Hepatic stellate cell (primary cell): ENCODE results near the gene MICU1.

Experiments used
- DNase-seq: peaks from one replicate; pipeline ENCODE4 v3.0.0; 2011; ENCODE audit warnings: low spot score

Gene MICU1

GRCh38 chr10:72344932-72345331 lies 280.9 kb downstream of the MICU1 start:
- no peak for DNase-seq

- no peak for DNase-seq
These were observed 283.0 kb downstream of the MICU1 start for GRCh38 chr10:72342911-72343310.

GRCh38 chr10:72340510-72341261 lies 285.2 kb downstream of the MICU1 start:
- no peak for DNase-seq

- no peak for DNase-seq
These were observed 287.7 kb downstream of the MICU1 start for GRCh38 chr10:72338180-72338579.

- DNase-seq: no peak
These were observed 288.2 kb downstream of the MICU1 start for GRCh38 chr10:72337722-72338121.

GRCh38 chr10:72337039-72337629 lies 288.7 kb downstream of the MICU1 start:
- DNase-seq: no peak

GRCh38 chr10:72336259-72337038 lies 289.4 kb downstream of the MICU1 start:
- DNase-seq: no peak

GRCh38 chr10:72335394-72336258 lies 290.3 kb downstream of the MICU1 start:
- DNase-seq: no peak

GRCh38 chr10:72334825-72335393 lies 291.0 kb downstream of the MICU1 start:
- DNase-seq: peak; percentile 73

- DNase-seq: no peak
These were observed 291.6 kb downstream of the MICU1 start for GRCh38 chr10:72334196-72334824.

GRCh38 chr10:72333112-72334015 lies 292.5 kb downstream of the MICU1 start:
- no peak for DNase-seq

- DNase-seq: no peak
These were observed 293.3 kb downstream of the MICU1 start for GRCh38 chr10:72332423-72333111.

- DNase-seq: no peak
These were observed 294.1 kb downstream of the MICU1 start for GRCh38 chr10:72331575-72332422.

GRCh38 chr10:72330069-72330426 lies 295.8 kb downstream of the MICU1 start:
- DNase-seq: no peak

GRCh38 chr10:72329290-72330068 lies 296.4 kb downstream of the MICU1 start:
- DNase-seq: no peak

GRCh38 chr10:72328829-72329204 lies 297.1 kb downstream of the MICU1 start:
- no peak for DNase-seq

- DNase-seq: peak; percentile 79
These were observed 297.6 kb downstream of the MICU1 start for GRCh38 chr10:72328045-72328828.
